HEK293 (cell line): ENCODE measurements around the gene GNAQ.

Experiments
- CTCF ChIA-PET: fragments of 350-600 bp; formaldehyde crosslinking; extraction: SDS; loops from one replicate; lab custom pipeline; 2021; ENCODE audit warnings: antibody characterized with exemption; lab: Yijun Ruan, JAX
- POLR2A ChIA-PET: fragments of 300-600 bp; formaldehyde crosslinking; extraction: SDS; loops from one replicate; lab custom pipeline; 2020; ENCODE audit warnings: antibody characterized with exemption, inconsistent platforms; lab: Yijun Ruan, JAX
- H3K27ac ChIP-seq: fragments of 200-500 bp; sonication (Bioruptor generic); 2 replicates; pipeline ENCODE4 v1.5.1; 2014; ENCODE audit warnings: low read depth, low read length, control low read depth, inconsistent platforms; ENCODE audit errors: extremely low read depth
- H3K36me3 ChIP-seq, 2 experiments: fragments of 200-500 bp in 1 of 2; sonication (Bioruptor generic) in 1 of 2; 1 replicate in 1 of 2; 2 replicates in 1 of 2; pipeline ENCODE4 v1.5.1; 2014 to 2017; ENCODE audit warnings: inconsistent platforms in 2 of 2, low read length in 2 of 2; ENCODE audit not compliant: control insufficient read depth in 2 of 2, insufficient read depth in 1 of 2
- H3K4me1 ChIP-seq: fragments of 200-500 bp; sonication (Bioruptor generic); 2 replicates; pipeline ENCODE4 v1.5.1; 2014; ENCODE audit warnings: mild to moderate bottlenecking, low read length, inconsistent platforms; ENCODE audit not compliant: control insufficient read depth, insufficient read depth
- H3K4me3 ChIP-seq: 2 replicates; pipeline ENCODE4 v1.5.1; 2011; ENCODE audit warnings: low read depth, mild to moderate bottlenecking, control low read depth, low read length, moderate library complexity
- H3K9me3 ChIP-seq: fragments of 200-500 bp; sonication (Bioruptor generic); 2 replicates; pipeline ENCODE4 v1.5.1; 2014; ENCODE audit warnings: low read depth, low read length, inconsistent platforms; ENCODE audit not compliant: control insufficient read depth, insufficient read depth
- GLIS1 ChIP-seq: fragments of 450-650 bp; formaldehyde crosslinking; IDR thresholded peaks from 2 replicates; pipeline ENCODE4 v1.5.1; 2016; ENCODE audit warnings: missing biosample characterization, missing genetic modification characterization
- PRDM10 ChIP-seq: fragments of 450-650 bp; formaldehyde crosslinking; IDR thresholded peaks from 2 replicates; pipeline ENCODE4 v1.5.1; 2016; ENCODE audit warnings: missing biosample characterization, missing genetic modification characterization
- ZBTB17 ChIP-seq: fragments of 450-650 bp; formaldehyde crosslinking; IDR thresholded peaks from 2 replicates; pipeline ENCODE4 v1.5.1; 2016; ENCODE audit warnings: missing biosample characterization, missing genetic modification characterization
- ZBTB48 ChIP-seq: fragments of 450-650 bp; formaldehyde crosslinking; IDR thresholded peaks from 2 replicates; pipeline ENCODE4 v1.5.1; 2016; ENCODE audit warnings: missing biosample characterization, missing genetic modification characterization
- ZFP69B ChIP-seq: fragments of 450-650 bp; formaldehyde crosslinking; IDR thresholded peaks from 2 replicates; pipeline ENCODE4 v1.5.1; 2016; ENCODE audit warnings: missing biosample characterization, missing genetic modification characterization
- ZNF133 ChIP-seq: fragments of 450-650 bp; formaldehyde crosslinking; IDR thresholded peaks from 2 replicates; pipeline ENCODE4 v1.5.1; 2016; ENCODE audit warnings: missing biosample characterization, missing genetic modification characterization
- ZNF184 ChIP-seq: fragments of 450-650 bp; IDR thresholded peaks from 2 replicates; pipeline ENCODE4 v1.5.1; 2018; ENCODE audit warnings: missing biosample characterization, mild to moderate bottlenecking, missing genetic modification characterization
- ZNF23 ChIP-seq: fragments of 450-650 bp; formaldehyde crosslinking; IDR thresholded peaks from 2 replicates; pipeline ENCODE4 v1.5.1; 2016; ENCODE audit warnings: missing biosample characterization, missing genetic modification characterization, borderline replicate concordance
- ZNF248 ChIP-seq: fragments of 450-650 bp; formaldehyde crosslinking; IDR thresholded peaks from 2 replicates; pipeline ENCODE4 v1.5.1; 2017; ENCODE audit warnings: missing biosample characterization, missing genetic modification characterization
- ZNF274 ChIP-seq, 2 experiments: fragments of 200-500 bp in 1 of 2; fragments of 450-650 bp in 1 of 2; sonication (Bioruptor generic) in 1 of 2; formaldehyde crosslinking in 1 of 2; IDR thresholded peaks; 2 replicates each; pipeline versions ENCODE4 v1.5.1 to v1.6.1; 2014 to 2016; ENCODE audit warnings: borderline replicate concordance in 1 of 2, inconsistent platforms in 1 of 2, low read length in 1 of 2, missing biosample characterization in 1 of 2, missing genetic modification characterization in 1 of 2
- ZNF302 ChIP-seq: fragments of 450-650 bp; formaldehyde crosslinking; IDR thresholded peaks from 2 replicates; pipeline ENCODE4 v1.5.1; 2016; ENCODE audit warnings: missing biosample characterization, missing genetic modification characterization, low read depth
- ZNF335 ChIP-seq: fragments of 450-650 bp; formaldehyde crosslinking; conservative IDR thresholded peaks from 2 replicates; pipeline ENCODE4 v1.5.1; 2016; ENCODE audit warnings: missing biosample characterization, missing genetic modification characterization
- ZNF341 ChIP-seq: fragments of 450-650 bp; formaldehyde crosslinking; IDR thresholded peaks from 2 replicates; pipeline ENCODE4; 2016; ENCODE audit warnings: low read depth, missing biosample characterization, missing genetic modification characterization
- ZNF529 ChIP-seq: fragments of 450-650 bp; formaldehyde crosslinking; IDR thresholded peaks from 2 replicates; pipeline ENCODE4 v1.5.1; 2017; ENCODE audit warnings: missing genetic modification characterization, missing biosample characterization; ENCODE audit not compliant: insufficient replicate concordance
- ZNF571 ChIP-seq: fragments of 450-650 bp; formaldehyde crosslinking; IDR thresholded peaks from 2 replicates; pipeline ENCODE4 v1.5.0; 2017; ENCODE audit warnings: missing biosample characterization, missing genetic modification characterization
- ZNF660 ChIP-seq: fragments of 450-650 bp; IDR thresholded peaks from 2 replicates; pipeline ENCODE4 v1.5.1; 2018; ENCODE audit warnings: missing biosample characterization, mild to moderate bottlenecking, missing genetic modification characterization
- ZNF76 ChIP-seq: fragments of 450-650 bp; formaldehyde crosslinking; IDR thresholded peaks from 2 replicates; pipeline ENCODE4; 2016; ENCODE audit warnings: low read depth, missing biosample characterization, missing genetic modification characterization, borderline replicate concordance
- TF ChIP-seq, protein P1 (sequence below): fragments of 450-650 bp; formaldehyde crosslinking; IDR thresholded peaks from 2 replicates; pipeline ENCODE4 v1.5.1; 2016; ENCODE audit warnings: missing biosample characterization, missing genetic modification characterization
- TF ChIP-seq, protein P2 (sequence below): fragments of 450-650 bp; formaldehyde crosslinking; conservative IDR thresholded peaks from 2 replicates; pipeline ENCODE4 v1.5.1; 2016; ENCODE audit warnings: low read depth, missing biosample characterization, missing genetic modification characterization
- TF ChIP-seq, protein P3 (sequence below): fragments of 450-650 bp; formaldehyde crosslinking; IDR thresholded peaks from 2 replicates; pipeline ENCODE4 v1.5.1; 2016; ENCODE audit warnings: missing biosample characterization, missing genetic modification characterization

Gene GNAQ

GRCh38 chr9:78014776-78015175, 16.8 kb downstream of the GNAQ start:
- ChIA-PET POLR2A (interaction anchor here (0.5 kb wide), 1 partner anchor 131 kb away, joined by 4 read pairs; no protein-coding TSS in a partner anchor), CTCF (interaction anchor here (0.8 to 1.4 kb wide), 3 partner anchors 12 to 38 kb away, joined by 3 to 4 read pairs (median 3); no protein-coding TSS in a partner anchor)
- no peaks in the 10 kb centered on the region for H3K9me3 ChIP-seq
- no peak overlapping the region for H3K27ac ChIP-seq
- no peak overlapping the region for H3K4me3 ChIP-seq
- no peaks in the 10 kb centered on the region for H3K36me3 ChIP-seq
- peaks cover 8% of the 10 kb centered on the region; the same call in 1 of the 2 replicates for H3K4me1 ChIP-seq
- TF ChIP-seq ZNF660 (no peak), ZFP69B (tag by site-specific recombination) (no peak), ZNF571 (tag by site-specific recombination) (no peak), ZNF23 (tag by site-specific recombination) (no peak), PRDM10 (no peak)
- TF ChIP-seq, protein P1, sequence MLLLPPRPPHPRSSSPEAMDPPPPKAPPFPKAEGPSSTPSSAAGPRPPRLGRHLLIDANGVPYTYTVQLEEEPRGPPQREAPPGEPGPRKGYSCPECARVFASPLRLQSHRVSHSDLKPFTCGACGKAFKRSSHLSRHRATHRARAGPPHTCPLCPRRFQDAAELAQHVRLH (tag by site-specific recombination): no peak

GRCh38 chr9:78013934-78014333, 17.7 kb downstream of the GNAQ start:
- no peaks in the 10 kb centered on the region for H3K36me3 ChIP-seq
- no peaks in the 10 kb centered on the region for H3K9me3 ChIP-seq
- POLR2A ChIA-PET: no interaction called here
- no peak overlapping the region for H3K4me3 ChIP-seq
- peaks cover 11% of the 10 kb centered on the region for H3K4me1 ChIP-seq
- CTCF ChIA-PET: interaction anchor here (1.4 kb wide), 1 partner anchor 37 kb away, joined by 3 read pairs; no protein-coding TSS in a partner anchor
- H3K27ac ChIP-seq: no peak overlapping the region
- no peak for TF ChIP-seq ZNF529 (tag by site-specific recombination)
- no peak for TF ChIP-seq ZNF274 (IDR thresholded peaks at IDR 0.05; ENCODE audit: low read length)
- TF ChIP-seq ZNF274 (tag by site-specific recombination; IDR thresholded peaks at IDR 0.05; ENCODE audit: borderline replicate concordance): no peak

- Histone ChIP-seq H3K9me3 (no peaks in the 10 kb centered on the region), H3K4me3 (no peak overlapping the region), H3K36me3 (no peaks in the 10 kb centered on the region), H3K27ac (no peak overlapping the region), H3K4me1 (peaks cover 9% of the 10 kb centered on the region)
- ChIA-PET POLR2A (no interaction called here), CTCF (interaction anchor here (1.0 kb wide), 1 partner anchor 15 kb away, joined by 3 read pairs; no protein-coding TSS in a partner anchor)
- TF ChIP-seq ZBTB17 (tag by site-specific recombination): no peak
- TF ChIP-seq ZNF302 (tag by site-specific recombination): no peak
- no peak for TF ChIP-seq ZNF248 (tag by site-specific recombination)
- TF ChIP-seq ZNF184: no peak
- TF ChIP-seq ZNF341 (tag by site-specific recombination): no peak
- TF ChIP-seq, protein P2, sequence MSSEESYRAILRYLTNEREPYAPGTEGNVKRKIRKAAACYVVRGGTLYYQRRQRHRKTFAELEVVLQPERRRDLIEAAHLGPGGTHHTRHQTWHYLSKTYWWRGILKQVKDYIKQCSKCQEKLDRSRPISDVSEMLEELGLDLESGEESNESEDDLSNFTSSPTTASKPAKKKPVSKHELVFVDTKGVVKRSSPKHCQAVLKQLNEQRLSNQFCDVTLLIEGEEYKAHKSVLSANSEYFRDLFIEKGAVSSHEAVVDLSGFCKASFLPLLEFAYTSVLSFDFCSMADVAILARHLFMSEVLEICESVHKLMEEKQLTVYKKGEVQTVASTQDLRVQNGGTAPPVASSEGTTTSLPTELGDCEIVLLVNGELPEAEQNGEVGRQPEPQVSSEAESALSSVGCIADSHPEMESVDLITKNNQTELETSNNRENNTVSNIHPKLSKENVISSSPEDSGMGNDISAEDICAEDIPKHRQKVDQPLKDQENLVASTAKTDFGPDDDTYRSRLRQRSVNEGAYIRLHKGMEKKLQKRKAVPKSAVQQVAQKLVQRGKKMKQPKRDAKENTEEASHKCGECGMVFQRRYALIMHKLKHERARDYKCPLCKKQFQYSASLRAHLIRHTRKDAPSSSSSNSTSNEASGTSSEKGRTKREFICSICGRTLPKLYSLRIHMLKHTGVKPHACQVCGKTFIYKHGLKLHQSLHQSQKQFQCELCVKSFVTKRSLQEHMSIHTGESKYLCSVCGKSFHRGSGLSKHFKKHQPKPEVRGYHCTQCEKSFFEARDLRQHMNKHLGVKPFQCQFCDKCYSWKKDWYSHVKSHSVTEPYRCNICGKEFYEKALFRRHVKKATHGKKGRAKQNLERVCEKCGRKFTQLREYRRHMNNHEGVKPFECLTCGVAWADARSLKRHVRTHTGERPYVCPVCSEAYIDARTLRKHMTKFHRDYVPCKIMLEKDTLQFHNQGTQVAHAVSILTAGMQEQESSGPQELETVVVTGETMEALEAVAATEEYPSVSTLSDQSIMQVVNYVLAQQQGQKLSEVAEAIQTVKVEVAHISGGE (tag by site-specific recombination): no peak
- TF ChIP-seq ZNF133 (tag by site-specific recombination): no peak
- TF ChIP-seq ZNF76 (tag by site-specific recombination): no peak
- TF ChIP-seq ZBTB48 (tag by site-specific recombination): no peak
- no peak for TF ChIP-seq ZNF335 (tag by site-specific recombination)
- TF ChIP-seq, protein P3, sequence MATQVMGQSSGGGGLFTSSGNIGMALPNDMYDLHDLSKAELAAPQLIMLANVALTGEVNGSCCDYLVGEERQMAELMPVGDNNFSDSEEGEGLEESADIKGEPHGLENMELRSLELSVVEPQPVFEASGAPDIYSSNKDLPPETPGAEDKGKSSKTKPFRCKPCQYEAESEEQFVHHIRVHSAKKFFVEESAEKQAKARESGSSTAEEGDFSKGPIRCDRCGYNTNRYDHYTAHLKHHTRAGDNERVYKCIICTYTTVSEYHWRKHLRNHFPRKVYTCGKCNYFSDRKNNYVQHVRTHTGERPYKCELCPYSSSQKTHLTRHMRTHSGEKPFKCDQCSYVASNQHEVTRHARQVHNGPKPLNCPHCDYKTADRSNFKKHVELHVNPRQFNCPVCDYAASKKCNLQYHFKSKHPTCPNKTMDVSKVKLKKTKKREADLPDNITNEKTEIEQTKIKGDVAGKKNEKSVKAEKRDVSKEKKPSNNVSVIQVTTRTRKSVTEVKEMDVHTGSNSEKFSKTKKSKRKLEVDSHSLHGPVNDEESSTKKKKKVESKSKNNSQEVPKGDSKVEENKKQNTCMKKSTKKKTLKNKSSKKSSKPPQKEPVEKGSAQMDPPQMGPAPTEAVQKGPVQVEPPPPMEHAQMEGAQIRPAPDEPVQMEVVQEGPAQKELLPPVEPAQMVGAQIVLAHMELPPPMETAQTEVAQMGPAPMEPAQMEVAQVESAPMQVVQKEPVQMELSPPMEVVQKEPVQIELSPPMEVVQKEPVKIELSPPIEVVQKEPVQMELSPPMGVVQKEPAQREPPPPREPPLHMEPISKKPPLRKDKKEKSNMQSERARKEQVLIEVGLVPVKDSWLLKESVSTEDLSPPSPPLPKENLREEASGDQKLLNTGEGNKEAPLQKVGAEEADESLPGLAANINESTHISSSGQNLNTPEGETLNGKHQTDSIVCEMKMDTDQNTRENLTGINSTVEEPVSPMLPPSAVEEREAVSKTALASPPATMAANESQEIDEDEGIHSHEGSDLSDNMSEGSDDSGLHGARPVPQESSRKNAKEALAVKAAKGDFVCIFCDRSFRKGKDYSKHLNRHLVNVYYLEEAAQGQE (tag by site-specific recombination): no peak
- TF ChIP-seq GLIS1 (tag by site-specific recombination): no peak
Measured at GRCh38 chr9:78011049-78011448, 20.6 kb downstream of the GNAQ start.
